Fibroblast of lung (primary cell): Measurements from ENCODE around the gene THOP1. TPM values are rescaled to one million over a fixed set of nuclear protein-coding genes. Genes with fewer than 3 reads are reported as not detected.

ENCODE experiments used
- DNase-seq, 2 donors: peaks; one replicate each; pipeline versions ENCODE4 v3.0.0 to v3.0.0-alpha.2; 2010; ENCODE audit warnings: low read depth in 2 of 2
- H2AFZ ChIP-seq: 2 replicates; pipeline ENCODE4 v1.5.1; 2012; ENCODE audit warnings: low read length, control low read depth, inconsistent platforms
- H3K27ac ChIP-seq: 2 replicates; pipeline ENCODE4 v1.5.1; 2011; ENCODE audit warnings: low read length, control low read depth; ENCODE audit not compliant: insufficient read depth
- H3K27me3 ChIP-seq: 2 replicates; pipeline ENCODE4 v1.5.1; 2011; ENCODE audit warnings: mild to moderate bottlenecking, low read length; ENCODE audit not compliant: control insufficient read depth, insufficient read depth
- H3K36me3 ChIP-seq: 2 replicates; pipeline ENCODE4 v1.5.1; 2011; ENCODE audit warnings: low read length; ENCODE audit not compliant: control insufficient read depth, insufficient read depth
- H3K4me1 ChIP-seq: 2 replicates; pipeline ENCODE4 v1.5.1; 2011; ENCODE audit warnings: low read length; ENCODE audit not compliant: control insufficient read depth, insufficient read depth; ENCODE audit errors: extremely low read depth
- H3K4me2 ChIP-seq: 2 replicates; pipeline ENCODE4 v1.5.1; 2011; ENCODE audit warnings: low read length, control low read depth; ENCODE audit not compliant: insufficient read depth; ENCODE audit errors: extremely low read depth
- H3K4me3 ChIP-seq, 4 experiments: fragments of 200-600 bp in 1 of 4; sonication (generic) in 1 of 4; replicated peaks in 1 of 4; 2 replicates each; pipeline ENCODE4 v1.5.1; 2011 to 2016; ENCODE audit warnings: low read length in 4 of 4, low read depth in 3 of 4, mild to moderate bottlenecking in 3 of 4, control low read depth in 2 of 4, inconsistent platforms in 1 of 4, mixed read lengths in 1 of 4; ENCODE audit not compliant: insufficient read depth in 1 of 4; ENCODE audit errors: control extremely low read depth in 1 of 4
- H3K79me2 ChIP-seq: 2 replicates; pipeline ENCODE4 v1.5.1; 2012; ENCODE audit warnings: mild to moderate bottlenecking, low read length, inconsistent platforms; ENCODE audit not compliant: control insufficient read depth, insufficient read depth
- H3K9ac ChIP-seq: 2 replicates; pipeline ENCODE4 v1.5.1; 2011; ENCODE audit warnings: mild to moderate bottlenecking, low read length, control low read depth; ENCODE audit not compliant: insufficient read depth
- H3K9me3 ChIP-seq: 2 replicates; pipeline ENCODE4 v1.5.1; 2012; ENCODE audit warnings: low read depth, low read length; ENCODE audit not compliant: control insufficient read depth, insufficient read depth
- H4K20me1 ChIP-seq: 2 replicates; pipeline ENCODE4 v1.5.1; 2011; ENCODE audit warnings: low read length; ENCODE audit not compliant: control insufficient read depth, insufficient read depth; ENCODE audit errors: extremely low read depth
- CTCF ChIP-seq, 2 donors: IDR thresholded peaks in 1 of 2; conservative IDR thresholded peaks in 1 of 2; 1 replicate in 1 of 2; 2 replicates in 1 of 2; pipeline ENCODE4 v1.5.1; 2011 to 2012; ENCODE audit warnings: low read length in 2 of 2, control low read depth in 1 of 2, inconsistent platforms in 1 of 2, low read depth in 1 of 2, mild to moderate bottlenecking in 1 of 2
- EZH2 ChIP-seq: IDR thresholded peaks from 2 replicates; pipeline ENCODE4 v1.5.1; 2012; ENCODE audit warnings: low read length, control low read depth, mild to moderate bottlenecking; ENCODE audit errors: missing control alignments
- polyA plus RNA-seq, 2 donors: library from polyadenylated mRNA; depleted of rRNA in 1 of 2; stranded (reverse) in 1 of 2; unstranded in 1 of 2; fragments of >200 nt; gene quantifications; 2 replicates each; pipeline ENCODE4 v1.2.1, GENCODE V29; 2011 to 2012; ENCODE audit warnings: missing spikeins in 1 of 2
- total RNA-seq: library from RNA; depleted of rRNA; stranded (reverse); fragments of >200 nt; gene quantifications from 2 replicates; pipeline ENCODE4 v1.2.1, GENCODE V29; 2014

THOP1 gene
- total and polyA plus RNA-seq, 2 donors (not counting 1 experiment from before 2014, with no cell fraction given): 23.6 to 49.5 TPM

- H3K4me2 ChIP-seq: no peak overlapping the region
- no peak overlapping the region for H2AFZ ChIP-seq
- no peak for TF ChIP-seq CTCF (conservative IDR thresholded peaks at IDR 0.05 in 1 of 2, IDR thresholded peaks at IDR 0.05 in 1 of 2; ENCODE audit: low read depth in 1 of 2, low read length in 2 of 2)
- H3K9ac ChIP-seq: no peak overlapping the region
- no peak overlapping the region for H3K4me3 ChIP-seq
- H3K9me3 ChIP-seq: no peaks in the 10 kb centered on the region
- no peaks in the 10 kb centered on the region for H3K79me2 ChIP-seq
- no peak overlapping the region for H3K27ac ChIP-seq
- H3K27me3 ChIP-seq: no peaks in the 10 kb centered on the region
- no peaks in the 10 kb centered on the region for H4K20me1 ChIP-seq
- DNase-seq: no peak
- no peaks in the 10 kb centered on the region for H3K4me1 ChIP-seq
- H3K36me3 ChIP-seq: peaks cover 28% of the 10 kb centered on the region
Measured at GRCh38 chr19:2805261-2805900, 20.1 kb downstream of the THOP1 start.

- Histone ChIP-seq H2AFZ (no peak overlapping the region), H3K4me3 (no peak overlapping the region), H3K36me3 (peaks cover 22% of the 10 kb centered on the region), H3K27me3 (no peaks in the 10 kb centered on the region), H3K27ac (no peak overlapping the region), H3K9ac (no peak overlapping the region), H3K79me2 (no peaks in the 10 kb centered on the region), H3K4me1 (no peaks in the 10 kb centered on the region), H3K9me3 (no peaks in the 10 kb centered on the region), H3K4me2 (no peak overlapping the region), H4K20me1 (no peaks in the 10 kb centered on the region)
- DNase-seq: no peak
- TF ChIP-seq CTCF (conservative IDR thresholded peaks at IDR 0.05 in 1 of 2, IDR thresholded peaks at IDR 0.05 in 1 of 2; ENCODE audit: low read depth in 1 of 2, low read length in 2 of 2): no peak
- no peak for TF ChIP-seq EZH2
Measured at GRCh38 chr19:2805991-2806649, 20.8 kb downstream of the THOP1 start.

GRCh38 chr19:2806736-2807378 lies 21.6 kb downstream of the THOP1 start:
- Histone ChIP-seq H3K36me3 (peaks cover 22% of the 10 kb centered on the region), H2AFZ (no peak overlapping the region), H3K4me1 (no peaks in the 10 kb centered on the region), H4K20me1 (no peaks in the 10 kb centered on the region), H3K4me2 (no peak overlapping the region), H3K4me3 (no peak overlapping the region), H3K9me3 (no peaks in the 10 kb centered on the region), H3K27ac (no peak overlapping the region), H3K79me2 (no peaks in the 10 kb centered on the region), H3K27me3 (no peaks in the 10 kb centered on the region), H3K9ac (no peak overlapping the region)
- DNase-seq: no peak
- no peak for TF ChIP-seq EZH2
- TF ChIP-seq CTCF (conservative IDR thresholded peaks at IDR 0.05 in 1 of 2, IDR thresholded peaks at IDR 0.05 in 1 of 2; ENCODE audit: low read depth in 1 of 2, low read length in 2 of 2): no peak
